Sigmoid colon (tissue), 4 donors: ENCODE data around the gene THRA.

Experiments
- CTCF ChIP-seq, 4 experiments: fragments of 450-650 bp in 3 of 4; fragments of 200-600 bp in 1 of 4; IDR thresholded peaks; one replicate each; pipeline ENCODE4 v1.5.1; 2016 to 2019; ENCODE audit warnings: antibody characterized with exemption in 4 of 4, mild to moderate bottlenecking in 3 of 4, moderate library complexity in 2 of 4
- EP300 ChIP-seq, 4 donors: sonication (generic); formaldehyde crosslinking; IDR thresholded peaks; one replicate each; pipeline ENCODE4 v1.6.1; 2017; ENCODE audit warnings: antibody characterized with exemption in 4 of 4

- TF ChIP-seq EP300 (IDR thresholded peaks at IDR 0.05) (no peak), CTCF (IDR thresholded peaks at IDR 0.05) (no peak)
Observed at GRCh38 chr17:40084477-40084876, 21.7 kb downstream of the THRA start.
